Measurements from ENCODE around the gene CHN2. TPM values are rescaled to one million over a fixed set of nuclear protein-coding genes. Genes with fewer than 3 reads are reported as not detected.

CHN2 gene
- total RNA-seq, 1 donor from 2014 or later: 0.33 TPM

DNA sequence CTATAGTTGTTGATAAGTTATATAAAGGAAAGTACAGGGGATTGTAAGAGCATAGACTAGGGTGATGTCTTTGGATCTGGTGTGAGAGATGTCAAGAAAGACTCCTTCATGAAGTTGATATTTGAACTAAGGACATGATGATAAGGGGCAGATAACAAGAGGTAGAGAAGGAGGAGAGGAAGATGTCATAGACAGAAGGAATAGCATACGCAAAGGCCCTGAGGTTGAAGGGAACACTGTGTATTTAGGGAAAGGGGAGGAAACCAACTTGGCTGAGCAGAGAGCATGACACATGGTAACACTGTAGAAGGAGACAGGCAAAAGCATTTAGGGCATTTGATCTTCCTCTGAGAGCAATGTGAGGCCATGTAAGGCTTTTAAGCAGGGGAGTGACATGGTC, 170.8 kb downstream of the CHN2 start:
- Mint-ChIP-seq H3K9me3 (no peaks in the 10 kb centered on the region), H3K36me3 (ENCODE audit: low read depth) (no peaks in the 10 kb centered on the region), H3K27me3 (peaks cover 7% of the 10 kb centered on the region), H3K4me1 (no peaks in the 10 kb centered on the region), H3K27ac (no peak overlapping the region), H3K4me3 (no peak overlapping the region)
- DNase-seq: no peak
- intact Hi-C loops (cut with micrococcal nuclease): no loop called here

DNA sequence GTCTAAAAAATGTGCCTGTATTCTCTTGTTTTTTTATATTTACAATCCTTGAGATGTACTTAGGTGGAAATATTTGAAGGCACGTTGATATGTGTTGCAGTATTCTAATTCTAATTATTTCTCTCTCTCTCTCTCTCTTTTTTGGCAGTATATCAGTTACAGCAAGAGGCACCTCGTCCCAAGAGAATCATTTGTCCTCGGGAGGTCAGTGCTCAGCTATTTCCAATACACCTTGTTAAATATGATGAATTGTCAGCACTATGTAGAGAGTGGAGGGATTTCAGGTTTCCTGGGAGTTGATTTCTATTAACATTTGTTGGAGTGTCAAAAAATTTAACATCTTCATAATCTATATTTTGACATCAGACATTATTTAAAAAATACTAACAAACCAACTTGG, 173.2 kb downstream of the CHN2 start:
- Mint-ChIP-seq H3K27ac (no peak overlapping the region), H3K4me3 (no peak overlapping the region), H3K9me3 (no peaks in the 10 kb centered on the region), H3K27me3 (peaks cover 5% of the 10 kb centered on the region), H3K36me3 (ENCODE audit: low read depth) (no peaks in the 10 kb centered on the region), H3K4me1 (no peaks in the 10 kb centered on the region)
- no peak for DNase-seq
- intact Hi-C loops (cut with micrococcal nuclease): no loop called here

DNA sequence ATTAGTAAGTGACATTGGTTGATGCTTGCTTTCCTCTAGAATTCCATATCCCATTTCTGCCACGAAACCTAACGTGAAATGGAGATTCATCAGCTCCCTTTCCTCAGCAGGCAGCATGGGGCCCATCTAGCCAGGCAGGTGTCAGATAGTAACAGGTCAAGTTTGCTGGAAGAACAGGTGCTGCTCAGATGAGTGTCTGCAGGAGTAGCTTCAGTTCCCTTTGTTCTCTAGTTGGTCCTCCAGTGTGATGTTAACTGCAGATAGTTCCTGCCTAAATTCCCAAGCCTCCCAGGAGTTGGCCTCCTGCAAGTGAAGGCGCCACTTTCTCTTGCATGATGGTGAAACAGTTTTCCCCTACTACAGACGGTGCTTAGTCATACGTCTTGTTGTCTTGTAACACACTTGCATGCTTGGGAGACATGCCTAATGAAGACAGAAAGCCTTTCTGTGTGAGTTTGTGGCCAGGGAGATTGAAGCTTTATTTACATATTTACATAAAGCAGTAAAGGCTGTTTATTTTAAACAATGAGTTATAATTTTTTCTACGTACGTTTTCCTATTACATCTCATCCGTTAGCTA, 175.4 kb downstream of the CHN2 start:
- no peak overlapping the region for H3K27ac Mint-ChIP-seq
- no peaks in the 10 kb centered on the region for H3K9me3 Mint-ChIP-seq
- H3K4me3 Mint-ChIP-seq: no peak overlapping the region
- no peaks in the 10 kb centered on the region for H3K36me3 Mint-ChIP-seq (ENCODE audit: low read depth)
- H3K27me3 Mint-ChIP-seq: peaks cover 4% of the 10 kb centered on the region
- intact Hi-C loops (cut with micrococcal nuclease): no loop called here
- no peak for DNase-seq
- H3K4me1 Mint-ChIP-seq: no peaks in the 10 kb centered on the region

DNA sequence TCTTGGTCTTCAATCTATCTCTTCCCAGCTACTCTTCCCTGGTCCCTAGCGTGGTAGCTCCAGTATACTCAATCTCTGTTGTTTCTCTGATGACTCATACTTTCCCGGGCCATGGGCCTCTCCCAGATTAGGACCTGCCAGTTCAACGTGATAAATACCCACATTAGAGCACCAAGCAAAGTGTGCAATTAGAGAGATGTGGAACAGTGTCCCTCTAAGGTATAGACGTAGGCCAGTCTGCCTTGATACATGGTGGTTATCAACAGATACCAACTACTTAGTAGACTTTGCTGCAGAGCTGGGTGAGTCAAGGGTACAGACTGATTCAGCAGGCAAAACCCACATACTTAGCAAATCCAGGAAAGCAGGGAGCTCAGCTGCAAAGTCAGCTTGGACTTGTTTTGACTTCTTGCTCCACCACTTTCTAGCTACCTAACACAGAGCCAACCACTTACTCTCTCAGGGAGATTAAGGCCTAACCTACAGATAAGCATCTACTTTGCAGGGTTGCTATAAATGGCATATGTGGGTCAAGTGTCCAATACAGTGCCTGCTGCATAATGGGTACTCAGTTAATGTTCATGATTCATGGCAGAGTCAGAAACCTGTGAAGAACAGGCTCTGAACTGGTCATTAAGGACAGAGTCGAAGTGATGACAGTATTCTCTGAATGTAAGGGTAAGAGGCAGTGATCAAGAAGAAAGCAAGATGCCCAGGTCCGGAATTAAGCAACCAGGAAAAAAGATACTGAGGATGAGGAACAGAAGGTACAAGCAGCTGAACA, 176.1 kb downstream of the CHN2 start:
- Mint-ChIP-seq H3K36me3 (ENCODE audit: low read depth) (no peaks in the 10 kb centered on the region), H3K27ac (no peak overlapping the region), H3K4me3 (no peak overlapping the region), H3K27me3 (peaks cover 4% of the 10 kb centered on the region), H3K4me1 (no peaks in the 10 kb centered on the region), H3K9me3 (no peaks in the 10 kb centered on the region)
- DNase-seq: no peak
- intact Hi-C loops (cut with micrococcal nuclease): no loop called here

DNA sequence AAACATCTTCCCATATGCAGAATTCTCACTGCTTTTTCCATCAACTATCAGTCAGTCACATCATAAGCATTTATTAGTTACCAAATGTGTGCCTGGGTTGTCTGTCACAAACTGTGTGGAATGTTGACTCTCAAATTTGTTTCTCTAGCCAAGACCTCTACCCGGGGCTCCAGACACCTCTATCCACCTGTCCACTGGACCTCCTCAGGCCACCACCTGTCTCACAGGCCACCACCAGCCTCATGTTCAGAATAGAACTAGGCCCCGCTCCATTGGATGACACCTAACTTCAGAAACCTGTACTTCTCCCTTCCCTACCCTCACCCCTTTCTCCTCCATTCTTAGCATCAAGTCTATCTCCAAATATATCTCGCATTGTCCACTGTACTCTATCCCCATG, 176.9 kb downstream of the CHN2 start:
- no peak overlapping the region for H3K27ac Mint-ChIP-seq
- intact Hi-C loops (cut with micrococcal nuclease): no loop called here
- no peak overlapping the region for H3K4me3 Mint-ChIP-seq
- no peaks in the 10 kb centered on the region for H3K4me1 Mint-ChIP-seq
- no peak for DNase-seq
- H3K27me3 Mint-ChIP-seq: peaks cover 4% of the 10 kb centered on the region
- H3K36me3 Mint-ChIP-seq (ENCODE audit: low read depth): no peaks in the 10 kb centered on the region
- no peaks in the 10 kb centered on the region for H3K9me3 Mint-ChIP-seq

DNA sequence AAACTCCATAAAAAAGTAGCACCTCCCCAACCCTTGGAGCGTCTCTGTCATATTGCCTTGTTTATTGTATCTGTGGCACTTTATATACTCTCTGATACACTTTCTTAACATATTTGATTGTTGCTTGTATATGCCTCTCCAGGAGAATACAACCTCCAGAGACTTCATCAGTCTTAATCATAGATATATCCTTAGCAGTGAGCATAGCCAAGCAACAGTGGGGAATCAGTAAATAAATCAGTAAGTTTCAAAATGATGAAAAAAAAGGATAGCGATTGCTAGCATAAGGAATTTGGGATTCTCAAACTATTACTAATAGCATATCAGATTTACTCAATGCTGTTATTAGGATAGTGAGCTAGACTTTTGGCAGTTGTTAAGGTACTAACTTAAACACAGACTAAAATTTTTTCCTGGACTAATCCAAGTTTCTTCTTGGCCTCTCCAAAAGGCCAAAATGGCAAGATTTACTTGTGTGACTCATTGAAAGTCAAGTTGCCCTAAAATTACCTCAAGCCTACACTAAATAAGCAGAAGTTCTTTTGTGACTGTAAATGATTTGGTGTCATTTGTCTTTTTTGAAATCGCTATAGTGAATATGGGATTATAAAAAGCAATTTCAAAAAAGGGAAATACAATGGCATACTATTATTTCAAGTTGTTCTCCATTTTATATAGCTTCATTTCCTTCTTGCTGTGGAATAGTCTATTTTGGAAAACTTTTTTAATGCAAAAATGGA, 177.9 kb downstream of the CHN2 start:
- DNase-seq: no peak
- H3K27ac Mint-ChIP-seq: no peak overlapping the region
- H3K4me1 Mint-ChIP-seq: no peaks in the 10 kb centered on the region
- H3K9me3 Mint-ChIP-seq: no peaks in the 10 kb centered on the region
- intact Hi-C loops (cut with micrococcal nuclease): no loop called here
- H3K4me3 Mint-ChIP-seq: no peak overlapping the region
- H3K36me3 Mint-ChIP-seq (ENCODE audit: low read depth): no peaks in the 10 kb centered on the region
- peaks cover 2% of the 10 kb centered on the region for H3K27me3 Mint-ChIP-seq

DNA sequence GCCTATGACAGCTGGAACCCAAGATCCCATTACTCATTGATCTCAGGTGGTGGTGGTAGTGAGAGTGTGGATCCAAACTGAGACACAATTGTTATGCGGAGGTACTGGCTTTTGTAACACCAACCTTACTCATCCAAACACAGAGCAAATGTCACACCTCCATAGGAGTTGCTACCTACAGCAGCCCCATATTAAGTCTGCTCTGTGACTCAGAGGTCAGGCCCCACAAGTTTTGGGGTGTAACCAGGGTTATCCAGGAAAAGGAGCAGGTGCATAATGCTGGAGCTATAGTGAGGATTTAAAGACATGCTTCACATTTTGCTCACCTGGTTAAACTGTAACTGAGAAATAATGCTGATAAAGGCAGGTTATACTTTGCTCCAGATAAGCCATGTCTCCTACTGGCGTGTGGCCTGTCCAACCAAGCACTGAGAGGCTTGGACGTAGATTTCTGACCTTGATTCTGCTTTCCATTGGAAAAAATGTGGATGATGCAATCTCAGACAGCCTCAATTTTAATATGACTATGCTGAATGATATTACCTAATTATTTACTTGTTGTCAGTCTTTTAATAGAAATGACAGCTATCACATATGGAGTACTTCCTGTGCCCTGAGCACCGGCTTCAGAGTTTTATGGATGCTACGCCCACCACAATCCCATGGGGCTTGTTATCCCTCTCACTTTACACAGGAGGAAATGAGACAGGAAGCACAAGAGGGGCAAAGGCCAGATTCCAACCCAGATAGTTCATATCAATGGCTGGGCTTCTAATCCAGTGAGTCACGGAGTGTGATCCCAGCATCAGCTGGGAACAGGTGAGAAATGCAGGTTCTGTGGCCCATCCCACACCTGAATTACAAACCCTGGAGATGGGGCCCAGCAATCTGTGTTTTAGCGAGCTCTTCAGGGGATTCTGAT, 181.3 kb downstream of the CHN2 start:
- Mint-ChIP-seq H3K27ac (no peak overlapping the region), H3K4me1 (no peaks in the 10 kb centered on the region), H3K4me3 (no peak overlapping the region), H3K36me3 (ENCODE audit: low read depth) (no peaks in the 10 kb centered on the region), H3K27me3 (no peaks in the 10 kb centered on the region), H3K9me3 (no peaks in the 10 kb centered on the region)
- intact Hi-C loops (cut with micrococcal nuclease): no loop called here
- no peak for DNase-seq

DNA sequence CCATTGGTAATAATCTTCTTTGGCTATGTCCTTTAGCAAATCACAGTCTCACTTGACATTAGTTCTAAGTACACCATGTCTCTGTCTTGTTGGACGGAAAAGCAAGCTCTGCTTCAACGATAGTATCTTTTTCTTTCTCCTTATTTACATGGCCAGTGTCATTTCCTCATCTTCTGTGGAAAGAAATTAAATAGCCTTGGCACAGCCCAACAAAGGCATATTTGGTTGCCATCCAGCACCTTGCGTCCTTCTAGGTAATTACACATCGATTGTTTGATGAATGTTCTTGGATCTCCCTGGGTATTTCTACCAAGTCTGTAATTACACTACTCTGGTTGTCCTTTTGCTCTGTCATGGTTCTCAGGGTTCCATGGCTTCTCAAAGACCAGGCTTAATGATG, 183.1 kb downstream of the CHN2 start:
- Mint-ChIP-seq H3K4me1 (no peaks in the 10 kb centered on the region), H3K27me3 (no peaks in the 10 kb centered on the region), H3K9me3 (no peaks in the 10 kb centered on the region), H3K4me3 (no peak overlapping the region), H3K36me3 (ENCODE audit: low read depth) (no peaks in the 10 kb centered on the region), H3K27ac (no peak overlapping the region)
- intact Hi-C loops (cut with micrococcal nuclease): no loop called here
- no peak for DNase-seq

DNA sequence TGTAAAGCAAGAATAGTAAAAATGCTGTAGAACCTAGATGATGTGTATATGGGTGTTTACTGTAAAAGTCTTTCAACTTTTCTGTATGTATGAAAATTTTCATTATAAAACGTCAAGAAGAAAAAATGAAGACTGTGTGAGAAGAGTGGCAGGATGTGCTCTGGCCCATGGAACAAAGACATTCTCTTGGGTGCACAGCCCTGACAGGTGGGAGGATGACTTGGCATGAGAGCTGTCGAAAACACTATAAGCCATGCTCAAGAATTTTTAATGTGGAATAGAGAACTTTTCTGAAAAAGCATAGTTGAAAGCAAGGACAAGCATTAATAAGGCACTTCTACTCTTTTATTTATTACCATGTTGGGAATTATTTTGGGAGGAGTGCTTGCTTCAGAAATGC, 185.0 kb downstream of the CHN2 start:
- no peak for DNase-seq
- no peaks in the 10 kb centered on the region for H3K9me3 Mint-ChIP-seq
- H3K36me3 Mint-ChIP-seq (ENCODE audit: low read depth): no peaks in the 10 kb centered on the region

DNA sequence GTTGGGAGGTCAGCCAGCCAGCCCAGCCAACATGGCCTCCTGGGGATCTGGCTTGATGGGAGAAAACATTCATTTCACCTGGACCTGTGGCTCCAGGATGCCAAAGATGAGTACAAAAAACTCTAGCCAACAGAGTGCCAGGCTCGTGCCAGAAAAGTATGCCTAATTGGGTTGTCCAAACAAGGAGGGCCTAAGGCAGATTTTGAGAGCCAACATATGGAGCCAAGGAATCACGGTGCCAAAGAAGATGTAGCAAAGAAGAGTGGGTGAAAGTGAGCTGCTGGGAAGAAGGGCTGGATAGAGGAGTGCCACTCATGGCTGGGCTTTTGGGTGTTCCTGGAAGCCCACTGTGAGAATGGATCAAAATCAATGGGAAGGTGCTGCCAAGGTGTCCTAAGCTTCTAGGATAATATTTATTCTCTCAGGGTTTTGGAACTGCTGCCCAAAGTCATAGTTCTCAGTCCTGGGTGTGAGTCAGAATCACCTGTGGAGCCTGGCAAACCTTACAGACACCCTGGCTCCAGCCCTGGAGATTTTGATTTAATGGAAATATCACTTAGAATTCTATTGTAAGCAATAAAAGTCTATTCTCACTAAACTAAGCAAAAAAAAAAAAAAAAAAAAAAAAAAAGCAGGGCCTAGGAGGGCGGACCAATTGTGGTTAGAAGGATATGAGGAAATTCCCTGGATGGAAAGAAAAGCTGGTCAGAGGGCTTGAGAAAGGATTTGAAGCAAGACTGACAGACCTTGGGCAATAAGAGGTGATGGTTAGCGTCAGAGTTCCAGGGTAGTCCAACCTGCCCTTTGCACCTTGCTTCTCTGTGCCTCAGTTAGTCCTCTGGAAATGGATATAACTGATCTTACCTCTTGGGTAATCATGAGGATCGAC, 186.9 kb downstream of the CHN2 start:
- intact Hi-C loops (cut with micrococcal nuclease): no loop called here
- no peak for DNase-seq
- H3K27ac Mint-ChIP-seq: no peak overlapping the region
- H3K27me3 Mint-ChIP-seq: no peaks in the 10 kb centered on the region
- H3K36me3 Mint-ChIP-seq (ENCODE audit: low read depth): no peaks in the 10 kb centered on the region
- H3K4me3 Mint-ChIP-seq: no peak overlapping the region
- no peaks in the 10 kb centered on the region for H3K4me1 Mint-ChIP-seq
- no peaks in the 10 kb centered on the region for H3K9me3 Mint-ChIP-seq

More for the DNA sequence above, 185.0 kb downstream of the CHN2 start:
- no peaks in the 10 kb centered on the region for H3K27me3 Mint-ChIP-seq
- H3K4me3 Mint-ChIP-seq: no peak overlapping the region
- intact Hi-C loops (cut with micrococcal nuclease): no loop called here
- no peak overlapping the region for H3K27ac Mint-ChIP-seq
- no peaks in the 10 kb centered on the region for H3K4me1 Mint-ChIP-seq

DNA sequence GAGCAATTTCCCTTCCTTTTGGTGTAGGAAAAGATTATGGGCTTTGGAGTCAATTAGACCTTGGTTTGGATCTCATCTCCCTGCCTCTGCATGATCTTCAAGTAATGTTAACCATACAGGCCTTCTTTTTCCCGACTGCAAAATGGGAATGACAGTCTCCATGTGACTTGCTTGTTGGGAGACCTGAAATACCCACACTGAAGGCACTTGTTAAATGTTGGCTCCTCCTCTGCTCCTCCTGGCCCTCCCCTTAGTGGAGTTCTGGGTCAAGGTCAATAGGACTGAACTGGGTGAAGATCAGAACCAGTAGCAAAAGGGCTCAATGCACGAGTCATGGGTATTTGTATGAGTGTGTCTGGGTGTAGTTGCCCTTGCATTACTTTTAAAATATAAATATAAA, 189.7 kb downstream of the CHN2 start:
- no peak for DNase-seq
- intact Hi-C loops (cut with micrococcal nuclease): no loop called here
- no peaks in the 10 kb centered on the region for H3K4me1 Mint-ChIP-seq
- no peaks in the 10 kb centered on the region for H3K9me3 Mint-ChIP-seq
- no peaks in the 10 kb centered on the region for H3K36me3 Mint-ChIP-seq (ENCODE audit: low read depth)
- no peak overlapping the region for H3K27ac Mint-ChIP-seq
- H3K4me3 Mint-ChIP-seq: no peak overlapping the region
- H3K27me3 Mint-ChIP-seq: no peaks in the 10 kb centered on the region

DNA sequence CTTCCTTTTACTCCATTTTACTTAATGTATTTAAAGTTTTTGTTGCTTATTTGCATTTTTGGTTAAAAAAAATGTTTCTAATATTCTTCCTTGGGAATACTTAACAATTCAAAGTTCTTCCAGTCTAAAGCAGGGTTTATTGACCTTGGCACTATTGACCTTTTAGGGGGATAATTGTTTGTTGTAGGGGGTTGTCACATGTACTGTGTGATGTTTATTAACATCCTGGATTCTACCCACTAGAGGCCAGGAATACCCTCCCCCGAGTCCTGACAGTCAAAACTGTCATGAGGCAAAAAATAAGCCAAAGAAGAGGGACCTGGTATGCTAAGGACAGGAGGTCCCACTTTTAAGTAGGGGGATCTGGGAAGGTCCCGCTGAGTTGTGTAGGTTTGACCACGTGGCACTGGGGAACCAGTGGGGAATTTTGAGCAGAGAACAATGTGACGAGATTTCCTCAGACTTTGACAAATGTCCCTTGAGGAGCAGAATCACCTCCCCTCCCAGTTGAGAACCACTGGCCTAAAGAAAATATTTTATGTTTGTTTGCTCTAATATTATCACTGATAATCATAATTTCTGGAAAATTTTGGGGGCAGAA, 190.7 kb downstream of the CHN2 start:
- DNase-seq: no peak
- H3K4me1 Mint-ChIP-seq: no peaks in the 10 kb centered on the region
- no peak overlapping the region for H3K27ac Mint-ChIP-seq
- intact Hi-C loops (cut with micrococcal nuclease): no loop called here
- no peaks in the 10 kb centered on the region for H3K27me3 Mint-ChIP-seq
- H3K4me3 Mint-ChIP-seq: no peak overlapping the region
- H3K36me3 Mint-ChIP-seq (ENCODE audit: low read depth): no peaks in the 10 kb centered on the region
- no peaks in the 10 kb centered on the region for H3K9me3 Mint-ChIP-seq
